ENCODE results near the gene VPS13C. TPM values are rescaled to one million over a fixed set of nuclear protein-coding genes. Genes with fewer than 3 reads are reported as not detected.

VPS13C gene
- total RNA-seq, 1 donor from 2014 or later, result 51.6 TPM

GRCh38 chr15:61929452-61929851 is 130.8 kb downstream of the VPS13C start:
- no peak overlapping the region for H3K27ac Mint-ChIP-seq
- H3K4me1 Mint-ChIP-seq, result no peaks in the 10 kb centered on the region
- Histone ChIP-seq H3K4me1 (no peaks in the 10 kb centered on the region), H3K27ac (no peak overlapping the region), H3F3A (ENCODE audit: low read depth) (no peaks in the 10 kb centered on the region), H4K20me1 (ENCODE audit: low read depth) (no peaks in the 10 kb centered on the region), H3K79me2 (ENCODE audit: low read depth) (no peaks in the 10 kb centered on the region), H2AFZ (replicated peaks) (no peak overlapping the region), H3K9me3 (ENCODE audit: low read depth) (no peaks in the 10 kb centered on the region), H3K36me3 (no peaks in the 10 kb centered on the region), H3K27me3 (no peaks in the 10 kb centered on the region), H3K4me3 (no peak overlapping the region), H3K4me2 (no peak overlapping the region), H3K9ac (no peak overlapping the region)
- H3K9me3 Mint-ChIP-seq, result no peaks in the 10 kb centered on the region
- H3K4me3 Mint-ChIP-seq, result no peak overlapping the region
- TF ChIP-seq CTCF (IDR thresholded peaks at IDR 0.05) (no peak), EZH2phosphoT487 (IDR thresholded peaks at IDR 0.05) (no peak), EZH2 (IDR thresholded peaks at IDR 0.05) (no peak)
- no peak for DNase-seq (ENCODE audit: low spot score)
- peaks cover 3% of the 10 kb centered on the region for H3K36me3 Mint-ChIP-seq
- no peaks in the 10 kb centered on the region for H3K27me3 Mint-ChIP-seq (ENCODE audit: insufficient read depth, low read depth)

GRCh38 chr15:61923173-61923572 is 137.1 kb downstream of the VPS13C start:
- no peak overlapping the region for H2AFZ ChIP-seq (replicated peaks)
- peaks cover 3% of the 10 kb centered on the region for H3K36me3 Mint-ChIP-seq
- no peaks in the 10 kb centered on the region for H3K79me2 ChIP-seq (ENCODE audit: low read depth)
- peaks cover under 1% of the 10 kb centered on the region for H3K36me3 ChIP-seq
- DNase-seq (ENCODE audit: low spot score), result no peak
- H3K27me3 Mint-ChIP-seq (ENCODE audit: insufficient read depth, low read depth), result no peaks in the 10 kb centered on the region
- H3K4me3 ChIP-seq, result no peak overlapping the region
- no peak overlapping the region for H3K4me3 Mint-ChIP-seq
- H4K20me1 ChIP-seq (ENCODE audit: low read depth), result no peaks in the 10 kb centered on the region
- H3K27me3 ChIP-seq, result no peaks in the 10 kb centered on the region
- no peak overlapping the region for H3K27ac Mint-ChIP-seq
- H3K4me1 ChIP-seq, result no peaks in the 10 kb centered on the region
- no peaks in the 10 kb centered on the region for H3K4me1 Mint-ChIP-seq
- H3K9me3 Mint-ChIP-seq, result no peaks in the 10 kb centered on the region
- H3F3A ChIP-seq (ENCODE audit: low read depth), result no peaks in the 10 kb centered on the region
- no peaks in the 10 kb centered on the region for H3K9me3 ChIP-seq (ENCODE audit: low read depth)
- H3K9ac ChIP-seq, result no peak overlapping the region
- TF ChIP-seq EZH2phosphoT487 (IDR thresholded peaks at IDR 0.05) (no peak), CTCF (IDR thresholded peaks at IDR 0.05) (no peak)
- no peak overlapping the region for H3K4me2 ChIP-seq
- no peak overlapping the region for H3K27ac ChIP-seq

- Histone ChIP-seq H3K79me2 (ENCODE audit: low read depth) (no peaks in the 10 kb centered on the region), H3K9ac (no peak overlapping the region), H3F3A (ENCODE audit: low read depth) (no peaks in the 10 kb centered on the region), H3K4me3 (no peak overlapping the region), H3K4me1 (no peaks in the 10 kb centered on the region), H3K27me3 (no peaks in the 10 kb centered on the region), H2AFZ (replicated peaks) (no peak overlapping the region), H3K27ac (no peak overlapping the region), H3K36me3 (peaks cover 6% of the 10 kb centered on the region), H3K4me2 (no peak overlapping the region), H4K20me1 (ENCODE audit: low read depth) (no peaks in the 10 kb centered on the region), H3K9me3 (ENCODE audit: low read depth) (no peaks in the 10 kb centered on the region)
- Mint-ChIP-seq H3K36me3 (peaks cover 5% of the 10 kb centered on the region), H3K4me1 (no peaks in the 10 kb centered on the region), H3K27me3 (ENCODE audit: insufficient read depth, low read depth) (no peaks in the 10 kb centered on the region), H3K4me3 (no peak overlapping the region), H3K9me3 (no peaks in the 10 kb centered on the region), H3K27ac (no peak overlapping the region)
- TF ChIP-seq EZH2 (IDR thresholded peaks at IDR 0.05) (no peak), EZH2phosphoT487 (IDR thresholded peaks at IDR 0.05) (no peak), CTCF (IDR thresholded peaks at IDR 0.05) (no peak)
- no peak for DNase-seq (ENCODE audit: low spot score)
Measured at GRCh38 chr15:61921093-61921492, 139.2 kb downstream of the VPS13C start.

Measured in neural progenitor cell (in vitro differentiated cells).